Upper lobe of left lung (tissue), 6 donors: ENCODE results near the gene ZNF554. TPM values are rescaled to one million over a fixed set of nuclear protein-coding genes. Genes with fewer than 3 reads are reported as not detected.

Experiments used
- ATAC-seq, 2 donors: fragments of 200-7000 bp; cut with Tn5 transposase; one replicate each; pipeline ENCODE4 v1.9.1; 2022; ENCODE audit warnings: mild to moderate bottlenecking in 2 of 2, moderate library complexity in 2 of 2; ENCODE audit not compliant: low FRiP score in 2 of 2
- DNase-seq, 2 donors: peaks; one replicate each; pipeline ENCODE4 v3.0.0-alpha.2; 2019 to 2020
- H3K27ac ChIP-seq, 4 donors: fragments of 200-600 bp; sonication (generic); one replicate each; pipeline ENCODE4 v1.5.1; 2016 to 2019
- H3K27me3 ChIP-seq, 4 donors: fragments of 200-600 bp; sonication (generic); one replicate each; pipeline ENCODE4 v1.5.1; 2017 to 2019
- H3K36me3 ChIP-seq, 4 donors: fragments of 200-600 bp; sonication (generic); one replicate each; pipeline ENCODE4 v1.5.1; 2016 to 2019
- H3K4me1 ChIP-seq, 4 donors: fragments of 200-600 bp; sonication (generic); one replicate each; pipeline ENCODE4 v1.5.1; 2018 to 2019
- H3K4me3 ChIP-seq, 4 donors: fragments of 200-600 bp; sonication (generic); one replicate each; pipeline ENCODE4 v1.5.1; 2017 to 2019; ENCODE audit warnings: mild to moderate bottlenecking in 2 of 4, moderate library complexity in 1 of 4
- H3K9me3 ChIP-seq, 4 donors: fragments of 200-600 bp; sonication (generic); one replicate each; pipeline ENCODE4 v1.5.1; 2018 to 2019
- EP300 ChIP-seq, 4 donors: sonication (generic); formaldehyde crosslinking; IDR thresholded peaks; one replicate each; pipeline ENCODE4 v1.5.1; 2017; ENCODE audit warnings: antibody characterized with exemption in 4 of 4, control low read depth in 2 of 4
- POLR2A ChIP-seq, 4 donors: fragments of 450-650 bp; IDR thresholded peaks; one replicate each; pipeline ENCODE4 v1.5.1; 2016 to 2017; ENCODE audit warnings: antibody characterized with exemption in 4 of 4, mild to moderate bottlenecking in 2 of 4
- POLR2AphosphoS5 ChIP-seq, 2 donors: sonication (generic); formaldehyde crosslinking; IDR thresholded peaks; one replicate each; pipeline ENCODE4 v1.5.1; 2017; ENCODE audit warnings: antibody characterized with exemption in 2 of 2
- WGBS, 2 donors: methylation state at CpG; one replicate each; pipeline ENCODE4 v1.1.5; 2017 to 2018; 5-methylcytosine and 5-hydroxymethylcytosine counted together
- total RNA-seq, 6 donors: library from RNA; depleted of rRNA in 4 of 6; stranded (reverse); fragments of >200 nt in 4 of 6; gene quantifications; one replicate each; pipeline versions ENCODE4 v1.1.0 to v1.2.1, GENCODE V29; 2016 to 2021
- TF ChIP-seq, protein P1 (sequence below), 6 experiments: fragments of 450-650 bp in 4 of 6; fragments of 200-600 bp in 2 of 6; sonication (generic) in 2 of 6; IDR thresholded peaks; one replicate each; pipeline ENCODE4 v1.5.1; 2016 to 2019; ENCODE audit warnings: antibody characterized with exemption in 6 of 6
- donor health status: DM: no; HTN: no; CAD: no; lungs with moderate emphysema.
- donor health status: DM: no; HTN: yes; CAD: no; lungs with severe emphysema.

Gene ZNF554
- total RNA-seq, 6 donors from 2014 or later = 3.2 to 11.5 (median 6.7) TPM

GRCh38 chr19:2798158-2798685 lies 21.4 kb upstream of the ZNF554 start:
- H3K4me1 ChIP-seq = no peaks in the 10 kb centered on the region
- H3K9me3 ChIP-seq = no peaks in the 10 kb centered on the region
- H3K4me3 ChIP-seq = no peak overlapping the region
- TF ChIP-seq EP300 (IDR thresholded peaks at IDR 0.05) = no peak
- TF ChIP-seq, protein P1, sequence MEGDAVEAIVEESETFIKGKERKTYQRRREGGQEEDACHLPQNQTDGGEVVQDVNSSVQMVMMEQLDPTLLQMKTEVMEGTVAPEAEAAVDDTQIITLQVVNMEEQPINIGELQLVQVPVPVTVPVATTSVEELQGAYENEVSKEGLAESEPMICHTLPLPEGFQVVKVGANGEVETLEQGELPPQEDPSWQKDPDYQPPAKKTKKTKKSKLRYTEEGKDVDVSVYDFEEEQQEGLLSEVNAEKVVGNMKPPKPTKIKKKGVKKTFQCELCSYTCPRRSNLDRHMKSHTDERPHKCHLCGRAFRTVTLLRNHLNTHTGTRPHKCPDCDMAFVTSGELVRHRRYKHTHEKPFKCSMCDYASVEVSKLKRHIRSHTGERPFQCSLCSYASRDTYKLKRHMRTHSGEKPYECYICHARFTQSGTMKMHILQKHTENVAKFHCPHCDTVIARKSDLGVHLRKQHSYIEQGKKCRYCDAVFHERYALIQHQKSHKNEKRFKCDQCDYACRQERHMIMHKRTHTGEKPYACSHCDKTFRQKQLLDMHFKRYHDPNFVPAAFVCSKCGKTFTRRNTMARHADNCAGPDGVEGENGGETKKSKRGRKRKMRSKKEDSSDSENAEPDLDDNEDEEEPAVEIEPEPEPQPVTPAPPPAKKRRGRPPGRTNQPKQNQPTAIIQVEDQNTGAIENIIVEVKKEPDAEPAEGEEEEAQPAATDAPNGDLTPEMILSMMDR (IDR thresholded peaks at IDR 0.05) = no peak
- TF ChIP-seq POLR2A (IDR thresholded peaks at IDR 0.05) = no peak
- TF ChIP-seq POLR2AphosphoS5 (IDR thresholded peaks at IDR 0.05) = no peak
- ATAC-seq = no peak
- WGBS, 2 donors = 97 to 99% methylated on average over 16 of the region's 16 CpGs
- peak in 1 of 2 donors; percentile 56 for DNase-seq
- H3K36me3 ChIP-seq = peaks cover 0 to 61% (median 43%) of the 10 kb centered on the region in 4 donors
- H3K27me3 ChIP-seq = no peaks in the 10 kb centered on the region
- H3K27ac ChIP-seq = no peak overlapping the region

- TF ChIP-seq POLR2AphosphoS5 (IDR thresholded peaks at IDR 0.05) (no peak), EP300 (IDR thresholded peaks at IDR 0.05) (no peak), POLR2A (IDR thresholded peaks at IDR 0.05) (no peak)
- TF ChIP-seq, protein P1 (IDR thresholded peaks at IDR 0.05) = no peak
- Histone ChIP-seq H3K9me3 (no peaks in the 10 kb centered on the region), H3K4me3 (no peak overlapping the region), H3K36me3 (peaks cover 0 to 64% (median 42%) of the 10 kb centered on the region in 4 donors), H3K27ac (no peak overlapping the region), H3K27me3 (no peaks in the 10 kb centered on the region), H3K4me1 (no peaks in the 10 kb centered on the region)
- 78 to 92% methylated on average over 3 to 7 of the region's 7 CpGs for WGBS, 2 donors
- ATAC-seq (no peak), DNase-seq (peak in 1 of 2 donors; percentile 48)
Measured at GRCh38 chr19:2798733-2799132, 20.9 kb upstream of the ZNF554 start.

GRCh38 chr19:2799273-2800020 lies 20.2 kb upstream of the ZNF554 start:
- Histone ChIP-seq H3K27ac (no peak overlapping the region), H3K36me3 (peaks cover 0 to 62% (median 42%) of the 10 kb centered on the region in 4 donors), H3K4me1 (no peaks in the 10 kb centered on the region), H3K4me3 (no peak overlapping the region), H3K9me3 (no peaks in the 10 kb centered on the region), H3K27me3 (no peaks in the 10 kb centered on the region)
- no peak for ATAC-seq
- WGBS, 2 donors = 93 to 95% methylated on average over 30 to 34 of the region's 41 CpGs
- TF ChIP-seq EP300 (IDR thresholded peaks at IDR 0.05) (no peak), POLR2A (IDR thresholded peaks at IDR 0.05) (no peak), POLR2AphosphoS5 (IDR thresholded peaks at IDR 0.05) (no peak)
- TF ChIP-seq, protein P1 (IDR thresholded peaks at IDR 0.05) = no peak
- DNase-seq = peak in 1 of 2 donors; percentile 76

GRCh38 chr19:2800506-2800905 lies 19.2 kb upstream of the ZNF554 start:
- no peak for ATAC-seq

More at GRCh38 chr19:2800506-2800905, 19.2 kb upstream of the ZNF554 start:
- DNase-seq = peak in 1 of 2 donors; percentile 76
- no peak overlapping the region for H3K4me3 ChIP-seq
- TF ChIP-seq, protein P1 (IDR thresholded peaks at IDR 0.05) = no peak
- no peak for TF ChIP-seq POLR2A (IDR thresholded peaks at IDR 0.05)
- TF ChIP-seq POLR2AphosphoS5 (IDR thresholded peaks at IDR 0.05) = no peak
- no peak for TF ChIP-seq EP300 (IDR thresholded peaks at IDR 0.05)
- peaks cover 0 to 66% (median 45%) of the 10 kb centered on the region in 4 donors for H3K36me3 ChIP-seq
- H3K9me3 ChIP-seq = no peaks in the 10 kb centered on the region
- no peak overlapping the region for H3K27ac ChIP-seq
- 93 to 94% methylated on average over 16 to 22 of the region's 22 CpGs for WGBS, 2 donors
- H3K4me1 ChIP-seq = no peaks in the 10 kb centered on the region
- no peaks in the 10 kb centered on the region for H3K27me3 ChIP-seq
